ENCODE data around the gene RPS2.

Gene RPS2

GRCh38 chr16:1950559-1950958, 14.1 kb downstream of the RPS2 start:
- no peak for TF ChIP-seq POLR2AphosphoS5 (IDR thresholded peaks at IDR 0.05; ENCODE audit: low read depth, low read length)
- TF ChIP-seq TAF1 (IDR thresholded peaks at IDR 0.05; ENCODE audit: borderline replicate concordance, insufficient read depth, low read length) = no peak
- no peak for TF ChIP-seq REST (IDR thresholded peaks at IDR 0.05; ENCODE audit: insufficient read depth in 1 of 2, low read depth in 2 of 2, low read length in 2 of 2)
- TF ChIP-seq SIN3A (IDR thresholded peaks at IDR 0.05; ENCODE audit: borderline replicate concordance, insufficient read depth, low read length) = no peak
- no peak for TF ChIP-seq FOXP2 (optimal IDR thresholded peaks at IDR 0.05; ENCODE audit: borderline replicate concordance, extremely low read depth, extremely low read length, insufficient read depth)

DNA sequence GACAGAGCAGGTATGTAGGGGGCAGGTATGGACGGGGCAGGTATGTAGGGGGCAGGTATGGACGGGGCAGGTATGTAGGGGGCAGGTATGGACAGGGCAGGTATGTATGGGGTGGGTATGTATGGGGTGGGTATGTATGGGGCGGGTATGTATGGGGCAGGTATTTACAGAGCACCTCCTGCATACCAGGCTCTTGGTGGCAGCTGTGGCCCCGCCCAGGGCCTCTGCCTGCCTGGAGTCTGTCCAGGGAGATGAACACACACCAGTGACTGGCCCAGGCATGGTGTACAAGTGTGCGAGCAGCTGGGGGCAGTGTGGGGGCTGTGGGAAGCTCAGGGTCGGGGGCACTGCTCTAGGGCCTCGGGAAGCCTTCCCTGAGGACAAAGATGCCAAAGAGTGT, 14.6 kb downstream of the RPS2 start:
- no peak for TF ChIP-seq FOXP2 (optimal IDR thresholded peaks at IDR 0.05; ENCODE audit: borderline replicate concordance, extremely low read depth, extremely low read length, insufficient read depth)
- TF ChIP-seq SIN3A (IDR thresholded peaks at IDR 0.05; ENCODE audit: borderline replicate concordance, insufficient read depth, low read length) = no peak
- no peak for TF ChIP-seq POLR2AphosphoS5 (IDR thresholded peaks at IDR 0.05; ENCODE audit: low read depth, low read length)
- TF ChIP-seq TAF1 (IDR thresholded peaks at IDR 0.05; ENCODE audit: borderline replicate concordance, insufficient read depth, low read length) = no peak
- TF ChIP-seq REST (IDR thresholded peaks at IDR 0.05; ENCODE audit: insufficient read depth in 1 of 2, low read depth in 2 of 2, low read length in 2 of 2) = no peak

DNA sequence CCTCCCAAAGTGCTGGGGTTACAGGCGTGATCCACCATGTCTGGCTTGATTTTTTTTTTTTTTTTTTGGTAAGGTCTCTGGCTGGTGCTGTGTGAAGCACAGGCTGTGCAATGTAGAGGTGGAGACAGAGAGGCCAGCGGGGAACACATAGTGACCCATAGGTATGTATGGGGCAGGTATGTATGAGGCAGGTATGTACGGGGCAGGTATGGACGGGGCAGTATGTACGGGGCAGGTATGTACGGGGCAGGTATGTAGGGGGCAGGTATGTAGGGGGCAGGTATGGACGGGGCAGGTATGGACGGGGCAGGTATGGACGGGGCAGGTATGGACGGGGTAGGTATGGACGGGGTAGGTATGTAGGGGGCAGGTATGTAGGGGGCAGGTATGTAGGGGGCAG, 15.1 kb downstream of the RPS2 start:
- TF ChIP-seq FOXP2 (optimal IDR thresholded peaks at IDR 0.05; ENCODE audit: borderline replicate concordance, extremely low read depth, extremely low read length, insufficient read depth) (no peak), POLR2AphosphoS5 (IDR thresholded peaks at IDR 0.05; ENCODE audit: low read depth, low read length) (no peak)

DNA sequence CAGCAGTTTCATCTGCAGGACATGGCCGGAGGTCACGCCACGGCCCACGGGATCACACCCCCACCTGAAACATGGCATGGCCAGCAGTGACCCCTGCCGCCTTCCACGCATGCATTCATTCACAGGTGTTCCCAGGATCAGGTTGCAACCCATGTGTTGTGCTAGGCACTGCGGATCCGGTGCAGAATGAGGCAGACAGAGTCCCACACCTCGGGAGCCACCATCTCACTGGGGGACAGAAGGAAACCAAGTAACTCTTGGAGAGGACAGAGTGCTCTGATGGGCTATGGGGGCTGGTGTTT, 17.3 kb downstream of the RPS2 start:
- no peak for TF ChIP-seq POLR2AphosphoS5 (IDR thresholded peaks at IDR 0.05; ENCODE audit: low read depth, low read length)

- TF ChIP-seq TAF1 (IDR thresholded peaks at IDR 0.05; ENCODE audit: borderline replicate concordance, insufficient read depth, low read length) (no peak), FOXP2 (optimal IDR thresholded peaks at IDR 0.05; ENCODE audit: borderline replicate concordance, extremely low read depth, extremely low read length, insufficient read depth) (no peak), REST (IDR thresholded peaks at IDR 0.05; ENCODE audit: insufficient read depth in 1 of 2, low read depth in 2 of 2, low read length in 2 of 2) (no peak), POLR2AphosphoS5 (IDR thresholded peaks at IDR 0.05; ENCODE audit: low read depth, low read length) (no peak), SIN3A (IDR thresholded peaks at IDR 0.05; ENCODE audit: borderline replicate concordance, insufficient read depth, low read length) (no peak)
Measured at GRCh38 chr16:1946495-1947368, 17.9 kb downstream of the RPS2 start.

GRCh38 chr16:1945559-1946391, 18.9 kb downstream of the RPS2 start:
- TF ChIP-seq SIN3A (IDR thresholded peaks at IDR 0.05; ENCODE audit: borderline replicate concordance, insufficient read depth, low read length) (no peak), TAF1 (IDR thresholded peaks at IDR 0.05; ENCODE audit: borderline replicate concordance, insufficient read depth, low read length) (no peak), REST (IDR thresholded peaks at IDR 0.05; ENCODE audit: insufficient read depth in 1 of 2, low read depth in 2 of 2, low read length in 2 of 2) (no peak), FOXP2 (optimal IDR thresholded peaks at IDR 0.05; ENCODE audit: borderline replicate concordance, extremely low read depth, extremely low read length, insufficient read depth) (no peak)

Data from PFSK-1 (cell line).